Stimulated activated CD8-positive, alpha-beta memory T cell treated with anti-CD3 and anti-CD28 coated beads, Interleukin-7, amount 100 ng/mL, for 4 hours (primary cell): Measurements from ENCODE around the gene DISC1.

Source experiments
- DNase-seq, 2 donors: peaks; one replicate each; pipeline ENCODE4 v3.0.0-alpha.2; 2020; ENCODE audit warnings: low read depth in 2 of 2

DISC1 gene

DNA sequence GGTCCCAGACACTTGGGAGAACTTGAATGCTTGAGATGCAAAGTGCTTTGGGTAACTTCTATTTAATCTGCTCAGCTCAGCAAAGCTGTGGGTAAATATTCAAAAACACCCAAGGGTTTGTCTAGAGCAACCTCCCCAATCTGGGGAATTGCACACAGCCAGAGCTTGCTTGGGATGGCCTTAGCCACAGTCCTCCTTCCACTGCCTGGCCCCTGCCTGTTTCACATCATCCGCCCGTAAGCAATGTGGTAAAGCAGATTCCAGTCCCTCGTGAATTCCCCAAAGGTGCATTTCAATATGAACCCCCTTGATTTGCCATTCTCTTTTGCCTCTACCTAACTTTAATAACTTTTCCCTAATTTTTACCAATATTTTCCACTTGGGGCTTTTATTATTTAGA lies 418.1 kb downstream of the DISC1 start:
- no peak for DNase-seq

GRCh38 chr1:232045139-232045994 lies 418.8 kb downstream of the DISC1 start:
- no peak for DNase-seq

DNA sequence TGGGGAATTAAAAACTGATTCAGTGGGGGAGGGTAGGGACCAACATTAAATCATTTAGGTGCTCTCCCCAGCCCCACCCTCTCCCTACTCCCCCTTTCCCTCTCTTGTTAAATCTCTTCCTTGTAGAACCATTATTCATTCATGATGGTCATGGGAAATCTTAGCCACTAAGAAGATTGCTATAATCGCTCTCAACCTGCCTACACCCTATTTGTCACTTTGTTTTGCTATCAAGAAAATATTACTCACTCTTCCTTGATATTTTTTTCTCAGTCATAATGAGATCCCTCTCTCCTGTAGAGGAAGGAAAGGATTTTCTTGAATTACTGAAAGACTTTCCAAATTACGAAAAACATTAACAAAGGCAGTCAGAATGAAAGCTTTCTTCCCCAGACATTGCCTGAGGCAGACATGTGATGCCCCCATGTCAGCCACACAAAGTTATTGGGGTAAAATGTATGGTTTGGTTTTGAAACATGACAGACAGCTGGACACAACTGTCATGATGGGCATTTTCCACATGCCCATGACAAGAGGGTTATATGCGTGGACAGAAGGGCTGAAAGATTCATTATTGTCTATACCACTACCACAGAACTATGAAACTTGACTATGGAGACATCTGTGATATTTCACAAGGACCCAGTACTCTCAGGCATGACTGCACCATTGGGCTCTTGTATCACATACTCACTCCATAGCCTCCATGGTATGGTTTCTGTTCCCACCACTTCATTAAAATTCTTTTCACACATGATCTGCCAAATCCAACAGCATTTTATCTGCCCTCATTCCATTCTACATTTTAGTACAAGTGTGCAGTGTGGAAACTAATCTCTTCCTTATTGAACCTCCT lies 420.1 kb downstream of the DISC1 start:
- DNase-seq, result no peak

DNA sequence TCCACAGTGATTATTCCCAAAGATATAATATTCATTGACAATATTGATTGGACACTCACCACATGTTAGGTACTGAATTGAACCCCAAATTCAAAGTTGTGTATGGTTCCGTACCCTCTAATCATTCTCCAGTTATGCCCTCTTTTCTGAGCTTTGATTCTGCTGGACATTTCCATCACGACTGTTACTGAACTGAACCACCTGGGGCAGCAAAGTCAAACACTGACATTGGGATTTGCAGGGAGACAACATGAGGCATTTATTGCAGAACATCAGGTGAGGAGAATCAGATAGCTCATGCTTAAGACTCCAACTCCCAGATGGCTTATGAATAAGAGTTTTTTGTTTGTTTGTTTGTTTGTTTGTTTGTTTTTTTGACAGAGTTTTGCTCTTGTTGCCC lies 420.9 kb downstream of the DISC1 start:
- DNase-seq, result no peak

DNA sequence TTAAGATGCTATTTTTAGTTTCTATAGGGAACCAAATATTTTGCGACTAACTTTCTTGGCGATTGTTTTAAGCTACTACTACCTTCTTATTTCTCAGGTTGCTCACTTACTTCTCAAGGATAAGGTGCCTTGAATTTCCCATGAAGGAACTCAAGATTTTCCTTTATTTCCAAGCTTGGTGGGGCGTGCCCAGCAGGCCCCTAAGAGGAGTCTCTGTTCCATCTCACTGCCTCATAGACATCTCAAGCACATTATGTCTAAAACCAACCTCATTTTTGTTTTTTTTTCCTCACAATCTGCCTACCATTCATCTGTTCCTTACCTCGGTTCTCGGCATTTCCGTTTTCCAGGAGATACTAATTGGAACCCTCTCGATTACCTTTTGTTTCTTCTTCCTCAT lies 421.9 kb downstream of the DISC1 start:
- DNase-seq, result no peak

- DNase-seq, result no peak
Measured at GRCh38 chr1:232049335-232049734, 422.7 kb downstream of the DISC1 start.

GRCh38 chr1:232057217-232057895 lies 430.8 kb downstream of the DISC1 start:
- no peak for DNase-seq

- no peak for DNase-seq
Measured at GRCh38 chr1:232057896-232058274, 431.3 kb downstream of the DISC1 start.

GRCh38 chr1:232059726-232060374 lies 433.3 kb downstream of the DISC1 start:
- DNase-seq, result no peak

GRCh38 chr1:232062967-232063366 lies 436.4 kb downstream of the DISC1 start:
- no peak for DNase-seq

GRCh38 chr1:232066521-232066920 lies 439.9 kb downstream of the DISC1 start:
- no peak for DNase-seq

DNA sequence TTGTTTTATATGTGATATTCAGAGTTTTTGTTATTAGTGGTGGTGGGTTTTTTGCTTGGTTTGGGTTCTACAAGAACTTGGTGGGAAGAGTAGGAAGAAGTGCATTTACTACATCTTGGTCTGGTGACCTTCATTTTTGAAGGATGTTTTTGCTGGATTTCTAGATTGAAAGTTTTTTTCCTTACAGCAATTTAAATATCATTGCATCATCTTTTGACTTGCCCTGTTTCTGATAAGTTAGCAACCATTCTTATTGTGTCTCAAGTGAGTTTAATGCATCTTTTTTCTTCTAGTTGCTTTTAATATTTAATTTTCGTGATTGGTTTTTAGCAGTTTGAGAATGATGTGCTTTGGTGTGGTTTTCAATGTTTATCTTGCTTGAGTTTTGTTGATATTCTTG lies 447.7 kb downstream of the DISC1 start:
- DNase-seq, result no peak

DNA sequence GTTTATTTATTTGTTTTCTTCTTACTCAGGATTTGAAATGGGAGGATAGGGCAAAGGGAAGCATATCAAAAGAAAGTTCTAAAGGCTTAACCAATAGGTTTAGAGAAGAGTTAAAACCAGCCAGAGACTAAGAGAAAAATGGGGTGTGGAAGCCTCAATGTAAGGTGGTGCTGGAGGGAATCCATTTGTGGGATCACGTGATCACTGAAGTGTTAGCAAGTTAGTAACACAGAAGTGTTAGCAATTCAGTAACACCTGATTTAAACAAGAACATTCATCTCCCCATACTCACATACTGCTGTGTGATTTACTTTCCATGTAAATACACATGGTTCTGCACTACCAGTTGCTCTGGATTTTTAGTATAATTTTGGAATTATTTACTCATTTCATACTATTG lies 451.2 kb downstream of the DISC1 start:
- DNase-seq, result no peak

DNA sequence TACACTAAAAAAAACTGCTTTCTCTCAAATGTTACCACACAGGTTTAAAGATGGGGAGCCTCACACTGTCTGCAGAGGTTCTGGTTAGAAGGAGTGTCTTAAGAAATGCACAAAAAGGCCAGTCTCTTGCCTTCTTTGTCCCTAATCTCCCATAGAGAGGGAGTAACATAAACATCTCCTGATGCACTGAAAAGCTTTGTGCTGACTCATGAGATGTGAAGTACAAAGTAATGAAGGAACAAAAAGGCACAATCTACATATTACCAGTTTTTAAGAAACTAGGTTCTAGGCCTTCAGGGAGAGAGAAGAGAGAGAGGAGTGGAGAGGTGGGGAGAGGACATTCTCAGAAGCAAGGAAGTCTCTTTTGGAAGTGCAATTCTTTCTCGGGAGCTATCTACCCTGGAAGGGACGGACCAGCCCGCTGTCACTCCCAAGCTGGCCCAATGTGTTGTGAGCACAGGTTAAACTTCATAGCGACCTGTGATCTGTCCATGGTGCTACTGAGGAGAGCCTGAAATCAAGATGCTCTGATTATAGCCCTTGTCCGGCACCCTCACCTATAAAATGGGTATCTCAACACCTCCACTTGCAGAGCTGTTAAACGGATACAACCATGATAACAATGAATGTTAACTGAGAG lies 458.1 kb downstream of the DISC1 start:
- DNase-seq, result no peak

DNA sequence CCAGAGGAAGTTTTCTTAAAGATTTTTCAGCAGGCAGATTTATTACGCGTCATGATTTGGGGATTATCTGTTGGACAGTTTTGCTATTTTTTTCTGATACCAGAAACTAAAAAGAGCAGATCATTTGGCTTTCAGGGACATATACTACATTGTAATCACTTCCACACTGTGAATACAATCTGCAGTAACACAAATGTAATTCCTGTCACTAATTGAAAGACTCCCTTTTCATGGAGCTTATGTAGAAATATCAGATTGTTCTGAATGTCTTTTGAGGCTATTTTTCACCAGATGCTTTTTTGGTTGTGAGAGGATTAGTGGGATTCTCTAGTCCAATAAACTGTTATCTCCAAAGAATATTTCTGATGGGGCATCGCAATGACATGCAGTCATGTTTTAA lies 464.2 kb downstream of the DISC1 start:
- no peak for DNase-seq
